ENCODE data around the gene RAB6A.
"Not testable (repeated sequence)": the region's sequence is repeated elsewhere in the genome, so short reads cannot be mapped to it uniquely, and the experiment has no call there.

RAB6A gene

GRCh38 chr11:73752216-73752867, 8.5 kb downstream of the RAB6A start:
- DNase-seq (ENCODE audit: low read depth, low spot score) = no peak
- ChIA-PET CTCF (interaction anchor here (1.2 kb wide), 1 partner anchor 23 kb away, joined by 4 read pairs; no protein-coding TSS in a partner anchor), POLR2A (no interaction called here)
- TF ChIP-seq CTCF (IDR thresholded peaks at IDR 0.05; ENCODE audit: insufficient read depth, low read length, missing control alignments) = no peak
- no peak overlapping the region for H3K4me3 ChIP-seq (ENCODE audit: low read depth, low read length)

GRCh38 chr11:73750862-73751261, 10.0 kb downstream of the RAB6A start:
- CTCF ChIA-PET; POLR2A ChIA-PET; H3K4me3 ChIP-seq (ENCODE audit: low read depth, low read length); DNase-seq (ENCODE audit: low read depth, low spot score): not testable (repeated sequence)

GRCh38 chr11:73750228-73750627, 10.6 kb downstream of the RAB6A start:
- no peak overlapping the region for H3K4me3 ChIP-seq (ENCODE audit: low read depth, low read length)
- CTCF ChIA-PET = interaction anchor here (1.4 kb wide), 1 partner anchor 8 kb away, joined by 4 read pairs; no protein-coding TSS in a partner anchor
- no peak for TF ChIP-seq CTCF (IDR thresholded peaks at IDR 0.05; ENCODE audit: insufficient read depth, low read length, missing control alignments)
- no peak for DNase-seq (ENCODE audit: low read depth, low spot score)
- POLR2A ChIA-PET = no interaction called here

GRCh38 chr11:73749118-73749517, 11.8 kb downstream of the RAB6A start:
- H3K4me3 ChIP-seq (ENCODE audit: low read depth, low read length) = no peak overlapping the region
- ChIA-PET POLR2A (no interaction called here), CTCF (interaction anchor here (1.4 kb wide), 1 partner anchor 9 kb away, joined by 4 read pairs; no protein-coding TSS in a partner anchor)
- TF ChIP-seq CTCF (IDR thresholded peaks at IDR 0.05; ENCODE audit: insufficient read depth, low read length, missing control alignments) = no peak
- no peak for DNase-seq (ENCODE audit: low read depth, low spot score)

- TF ChIP-seq CTCF (IDR thresholded peaks at IDR 0.05; ENCODE audit: insufficient read depth, low read length, missing control alignments) = no peak
- ChIA-PET CTCF (no interaction called here), POLR2A (no interaction called here)
- no peak overlapping the region for H3K4me3 ChIP-seq (ENCODE audit: low read depth, low read length)
- DNase-seq (ENCODE audit: low read depth, low spot score) = no peak
Measured at GRCh38 chr11:73748300-73748699, 12.6 kb downstream of the RAB6A start.

- no peak overlapping the region for H3K4me3 ChIP-seq (ENCODE audit: low read depth, low read length)
- ChIA-PET CTCF (no interaction called here), POLR2A (no interaction called here)
- no peak for DNase-seq (ENCODE audit: low read depth, low spot score)
- no peak for TF ChIP-seq CTCF (IDR thresholded peaks at IDR 0.05; ENCODE audit: insufficient read depth, low read length, missing control alignments)
Measured at GRCh38 chr11:73747762-73748161, 13.1 kb downstream of the RAB6A start.

- no peak overlapping the region for H3K4me3 ChIP-seq (ENCODE audit: low read depth, low read length)
- no peak for DNase-seq (ENCODE audit: low read depth, low spot score)
- CTCF ChIA-PET = no interaction called here
- POLR2A ChIA-PET = no interaction called here
- no peak for TF ChIP-seq CTCF (IDR thresholded peaks at IDR 0.05; ENCODE audit: insufficient read depth, low read length, missing control alignments)
Measured at GRCh38 chr11:73746701-73747100, 14.2 kb downstream of the RAB6A start.
